Smooth muscle cell (in vitro differentiated cells): Measurements from ENCODE around the gene NTF4. TPM values are rescaled to one million over a fixed set of nuclear protein-coding genes. Genes with fewer than 3 reads are reported as not detected.

Experiments
- DNase-seq: peaks from one replicate; lab custom pipeline; 2025; ENCODE audit not compliant: unreplicated experiment; lab: John Stamatoyannopoulos, UW
- H2AFZ ChIP-seq: fragments of 200-600 bp; sonication (generic); 2 replicates; pipeline ENCODE4 v1.6.0; 2016; ENCODE audit warnings: antibody characterized with exemption, low read depth, mild to moderate bottlenecking
- H3F3A ChIP-seq: fragments of 200-600 bp; sonication (generic); 2 replicates; pipeline ENCODE4 v1.6.0; 2017; ENCODE audit warnings: antibody characterized with exemption, low read depth
- H3K27ac ChIP-seq: fragments of 200-600 bp; sonication (generic); 2 replicates; pipeline ENCODE4 v1.5.1; 2016; ENCODE audit warnings: low read depth, mild to moderate bottlenecking
- H3K27me3 ChIP-seq: fragments of 200-600 bp; sonication (generic); 2 replicates; pipeline ENCODE4 v1.6.1; 2016; ENCODE audit warnings: low read depth, mild to moderate bottlenecking
- H3K36me3 ChIP-seq: fragments of 200-600 bp; sonication (generic); 2 replicates; pipeline ENCODE4 v1.5.1; 2016; ENCODE audit warnings: low read depth
- H3K4me1 ChIP-seq: fragments of 200-600 bp; sonication (generic); 2 replicates; pipeline ENCODE4 v1.5.1; 2016; ENCODE audit warnings: low read depth
- H3K4me2 ChIP-seq: fragments of 200-600 bp; sonication (generic); 2 replicates; pipeline ENCODE4 v1.6.0; 2016; ENCODE audit warnings: mild to moderate bottlenecking
- H3K4me3 ChIP-seq: fragments of 200-600 bp; sonication (generic); 2 replicates; pipeline ENCODE4 v1.5.1; 2016; ENCODE audit warnings: mild to moderate bottlenecking
- H3K79me2 ChIP-seq: fragments of 200-600 bp; sonication (generic); 2 replicates; pipeline ENCODE4 v1.6.0; 2016; ENCODE audit warnings: low read depth, mild to moderate bottlenecking
- H3K9ac ChIP-seq: fragments of 200-600 bp; sonication (generic); 2 replicates; pipeline ENCODE4 v1.6.0; 2016; ENCODE audit warnings: low read depth
- H3K9me3 ChIP-seq: fragments of 200-600 bp; sonication (generic); replicated peaks from 2 replicates; pipeline ENCODE4 v1.5.1; 2016; ENCODE audit warnings: low read depth
- H4K20me1 ChIP-seq: fragments of 200-600 bp; sonication (generic); 2 replicates; pipeline ENCODE4 v1.6.0; 2016; ENCODE audit warnings: low read depth
- WGBS: methylation state at CpG from one replicate; pipeline ENCODE4 v1.1.7; 2016; ENCODE audit warnings: low lambda C conversion rate; 5-methylcytosine and 5-hydroxymethylcytosine counted together
- polyA plus RNA-seq: library from polyadenylated mRNA; unstranded; fragments of >200 nt; fragmentation: Nextera tagmentation; extraction: Ambion mirVana; gene quantifications from 2 replicates; pipeline ENCODE4 v1.2.1, GENCODE V29; 2016
- total RNA-seq: library from RNA; depleted of rRNA; stranded (reverse); fragments of >200 nt; gene quantifications from 2 replicates; pipeline ENCODE4 v1.2.3, GENCODE V29; 2014
- TF ChIP-seq, protein P1 (sequence below): fragments of 200-600 bp; sonication (generic); IDR thresholded peaks from 2 replicates; pipeline ENCODE4 v1.5.1; 2017; ENCODE audit warnings: borderline replicate concordance, mild to moderate bottlenecking, antibody characterized with exemption; ENCODE audit not compliant: insufficient read depth, poor library complexity, severe bottlenecking

Gene NTF4
- total and polyA plus RNA-seq, 2 experiments from 2014 or later, result 1.4 to 1.8 TPM

DNA sequence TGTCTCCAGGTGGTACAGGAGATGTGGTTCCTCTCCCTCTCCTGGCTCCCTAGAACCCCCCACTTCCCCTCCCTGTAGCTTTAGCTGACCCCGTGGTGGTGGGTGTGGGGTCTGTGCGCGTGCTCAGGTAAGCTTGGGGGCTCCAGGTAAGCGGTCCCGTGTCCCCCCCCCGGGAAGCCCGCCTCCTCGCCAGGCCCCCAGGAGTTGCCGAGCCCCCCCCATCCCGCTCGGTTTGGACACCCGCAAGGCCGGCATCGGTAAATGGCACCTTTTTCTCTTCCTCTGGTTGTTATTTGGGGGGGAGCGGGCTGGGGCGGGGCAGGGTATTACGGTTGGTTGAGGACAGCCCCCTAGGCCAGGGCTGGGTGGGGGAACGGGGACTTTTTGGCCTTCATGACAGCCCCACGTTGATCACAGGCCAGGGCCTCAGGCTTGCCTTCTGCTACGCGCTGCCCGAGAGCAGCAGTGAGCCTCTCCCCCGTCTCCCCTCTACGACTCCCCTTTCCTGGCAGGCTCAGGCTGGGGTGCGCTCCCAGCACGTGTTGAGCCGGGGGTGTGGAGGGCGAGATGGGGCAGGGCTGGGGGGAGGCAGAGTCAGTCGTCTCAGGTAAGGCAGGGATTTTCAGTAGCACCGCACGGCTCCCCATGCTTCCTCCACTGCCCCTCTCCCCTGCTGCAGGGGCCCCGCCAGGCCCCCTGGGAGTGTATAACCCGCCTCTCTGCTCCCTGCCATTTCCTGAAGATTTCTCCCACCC lies 38.9 kb upstream of the NTF4 start:
- H3K27me3 ChIP-seq, result no peaks in the 10 kb centered on the region
- no peak overlapping the region for H3K4me2 ChIP-seq
- peaks cover 81% of the 10 kb centered on the region for H4K20me1 ChIP-seq
- peaks cover 16% of the 10 kb centered on the region for H3K79me2 ChIP-seq
- H3K27ac ChIP-seq, result no peak overlapping the region
- DNase-seq, result no peak
- H3K4me1 ChIP-seq, result no peaks in the 10 kb centered on the region
- 93% methylated on average over 15 of the region's 33 CpGs for WGBS
- H3K9ac ChIP-seq, result no peak overlapping the region
- H3F3A ChIP-seq, result peaks cover 5% of the 10 kb centered on the region
- H3K36me3 ChIP-seq, result no peaks in the 10 kb centered on the region
- no peaks in the 10 kb centered on the region for H3K9me3 ChIP-seq
- TF ChIP-seq, protein P1, sequence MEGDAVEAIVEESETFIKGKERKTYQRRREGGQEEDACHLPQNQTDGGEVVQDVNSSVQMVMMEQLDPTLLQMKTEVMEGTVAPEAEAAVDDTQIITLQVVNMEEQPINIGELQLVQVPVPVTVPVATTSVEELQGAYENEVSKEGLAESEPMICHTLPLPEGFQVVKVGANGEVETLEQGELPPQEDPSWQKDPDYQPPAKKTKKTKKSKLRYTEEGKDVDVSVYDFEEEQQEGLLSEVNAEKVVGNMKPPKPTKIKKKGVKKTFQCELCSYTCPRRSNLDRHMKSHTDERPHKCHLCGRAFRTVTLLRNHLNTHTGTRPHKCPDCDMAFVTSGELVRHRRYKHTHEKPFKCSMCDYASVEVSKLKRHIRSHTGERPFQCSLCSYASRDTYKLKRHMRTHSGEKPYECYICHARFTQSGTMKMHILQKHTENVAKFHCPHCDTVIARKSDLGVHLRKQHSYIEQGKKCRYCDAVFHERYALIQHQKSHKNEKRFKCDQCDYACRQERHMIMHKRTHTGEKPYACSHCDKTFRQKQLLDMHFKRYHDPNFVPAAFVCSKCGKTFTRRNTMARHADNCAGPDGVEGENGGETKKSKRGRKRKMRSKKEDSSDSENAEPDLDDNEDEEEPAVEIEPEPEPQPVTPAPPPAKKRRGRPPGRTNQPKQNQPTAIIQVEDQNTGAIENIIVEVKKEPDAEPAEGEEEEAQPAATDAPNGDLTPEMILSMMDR, result no peak
- H3K4me3 ChIP-seq, result no peak overlapping the region
- no peak overlapping the region for H2AFZ ChIP-seq

DNA sequence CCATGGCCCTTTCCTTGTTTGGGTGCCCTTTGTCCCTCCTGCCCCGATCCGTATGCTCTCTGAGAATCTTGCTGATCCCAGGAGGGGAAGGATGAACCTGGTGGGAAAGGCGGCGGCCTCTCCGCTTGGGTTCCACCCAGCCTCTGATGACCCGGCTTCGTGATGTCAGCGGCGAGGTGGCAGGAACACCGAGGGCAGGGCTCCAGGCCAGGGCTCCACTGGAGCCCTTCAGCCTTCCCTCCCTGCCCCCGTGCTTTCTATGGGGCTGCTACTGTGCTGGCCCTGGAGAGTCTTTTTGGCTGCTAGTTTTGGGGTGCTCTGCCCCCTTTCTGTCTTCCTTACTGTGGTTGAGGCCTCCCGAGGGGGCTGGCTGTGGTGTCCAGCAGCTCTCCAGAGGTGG lies 37.7 kb upstream of the NTF4 start:
- no peak for DNase-seq
- Histone ChIP-seq H3K4me2 (no peak overlapping the region), H3K9me3 (no peaks in the 10 kb centered on the region), H3F3A (peaks cover 6% of the 10 kb centered on the region), H3K4me3 (no peak overlapping the region), H3K27ac (no peak overlapping the region), H2AFZ (no peak overlapping the region), H3K27me3 (no peaks in the 10 kb centered on the region), H3K79me2 (peaks cover 19% of the 10 kb centered on the region), H3K9ac (no peak overlapping the region), H3K4me1 (no peaks in the 10 kb centered on the region), H4K20me1 (peaks cover 87% of the 10 kb centered on the region), H3K36me3 (no peaks in the 10 kb centered on the region)
- 98% methylated on average over 12 of the region's 12 CpGs for WGBS
- TF ChIP-seq, protein P1, result no peak

DNA sequence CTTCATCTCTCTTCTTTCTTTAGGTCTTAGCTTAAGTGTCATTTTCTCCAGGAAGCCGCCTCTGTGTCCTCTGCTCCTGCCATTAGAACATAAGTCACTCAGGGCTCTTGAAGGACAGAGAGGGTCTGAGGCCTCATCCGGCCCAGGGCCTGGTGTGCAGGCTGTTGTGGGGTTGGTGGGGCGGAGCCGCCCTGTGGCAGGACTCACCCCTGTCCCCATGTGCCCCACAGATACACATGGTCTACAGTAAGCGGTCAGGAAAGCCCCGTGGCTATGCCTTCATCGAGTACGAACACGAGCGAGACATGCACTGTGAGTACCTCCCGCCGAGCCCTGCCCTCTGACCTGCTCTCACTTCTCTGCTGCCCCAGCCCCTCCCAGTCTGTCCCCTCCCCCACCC lies 36.5 kb upstream of the NTF4 start:
- no peaks in the 10 kb centered on the region for H3K36me3 ChIP-seq
- no peak overlapping the region for H3K4me2 ChIP-seq
- 96% methylated on average over 12 of the region's 12 CpGs for WGBS
- H3K4me1 ChIP-seq, result no peaks in the 10 kb centered on the region
- no peak overlapping the region for H3K4me3 ChIP-seq
- no peaks in the 10 kb centered on the region for H3K9me3 ChIP-seq
- H3F3A ChIP-seq, result peaks cover 12% of the 10 kb centered on the region
- peaks cover 17% of the 10 kb centered on the region for H3K79me2 ChIP-seq
- H3K27ac ChIP-seq, result no peak overlapping the region
- DNase-seq, result no peak
- no peak overlapping the region for H2AFZ ChIP-seq
- H3K27me3 ChIP-seq, result no peaks in the 10 kb centered on the region
- TF ChIP-seq, protein P1, result no peak
- peaks cover 87% of the 10 kb centered on the region for H4K20me1 ChIP-seq
- H3K9ac ChIP-seq, result no peak overlapping the region

DNA sequence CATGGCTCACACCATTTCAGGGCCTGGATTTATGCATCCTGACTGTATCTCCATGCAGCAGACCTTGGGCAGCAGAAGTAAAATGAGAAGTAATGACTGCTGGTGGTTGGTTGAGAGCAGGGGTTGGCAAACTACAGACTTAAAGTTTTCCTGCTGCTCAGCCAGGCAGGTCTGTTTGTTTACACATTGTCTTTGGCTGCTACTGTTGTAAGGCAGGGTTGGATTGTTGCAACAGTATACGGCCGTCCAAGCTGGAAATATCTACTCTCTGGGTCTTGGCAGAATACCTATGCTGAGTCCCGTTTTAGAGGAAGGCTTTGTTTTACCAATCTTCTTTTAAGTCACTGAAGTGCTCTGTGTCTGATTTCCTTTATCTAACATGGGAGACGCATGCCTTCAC lies 34.2 kb upstream of the NTF4 start:
- peaks cover 90% of the 10 kb centered on the region for H4K20me1 ChIP-seq
- peaks cover 32% of the 10 kb centered on the region for H3K79me2 ChIP-seq
- TF ChIP-seq, protein P1, result no peak

More for the DNA sequence above, 34.2 kb upstream of the NTF4 start:
- no peaks in the 10 kb centered on the region for H3K9me3 ChIP-seq
- peaks cover 22% of the 10 kb centered on the region for H3F3A ChIP-seq
- no peak overlapping the region for H3K4me2 ChIP-seq
- H3K36me3 ChIP-seq, result no peaks in the 10 kb centered on the region
- no peak overlapping the region for H3K27ac ChIP-seq
- no peaks in the 10 kb centered on the region for H3K4me1 ChIP-seq
- H3K9ac ChIP-seq, result no peak overlapping the region
- WGBS, result 97% methylated on average over 4 of the region's 4 CpGs
- no peak overlapping the region for H3K4me3 ChIP-seq
- DNase-seq, result no peak
- H3K27me3 ChIP-seq, result no peaks in the 10 kb centered on the region
- no peak overlapping the region for H2AFZ ChIP-seq
